CD4-positive, alpha-beta T cell treated with Interleukin-6 for 4 hours (primary cell): ENCODE measurements around the gene EIF2AK3.

Experiments
- DNase-seq: peaks from one replicate; pipeline ENCODE4 v3.0.0-alpha.2; 2020; ENCODE audit warnings: mixed read lengths

The EIF2AK3 gene

GRCh38 chr2:88537640-88538039 is 89.6 kb downstream of the EIF2AK3 start:
- no peak for DNase-seq

- no peak for DNase-seq
These were observed 97.2 kb downstream of the EIF2AK3 start for GRCh38 chr2:88530081-88530480.

- no peak for DNase-seq
These were observed 105.7 kb downstream of the EIF2AK3 start for GRCh38 chr2:88521445-88522073.

GRCh38 chr2:88517759-88518201 is 109.5 kb downstream of the EIF2AK3 start:
- no peak for DNase-seq
